ENCODE data around the gene TRAF7.

- TF ChIP-seq, protein P1, sequence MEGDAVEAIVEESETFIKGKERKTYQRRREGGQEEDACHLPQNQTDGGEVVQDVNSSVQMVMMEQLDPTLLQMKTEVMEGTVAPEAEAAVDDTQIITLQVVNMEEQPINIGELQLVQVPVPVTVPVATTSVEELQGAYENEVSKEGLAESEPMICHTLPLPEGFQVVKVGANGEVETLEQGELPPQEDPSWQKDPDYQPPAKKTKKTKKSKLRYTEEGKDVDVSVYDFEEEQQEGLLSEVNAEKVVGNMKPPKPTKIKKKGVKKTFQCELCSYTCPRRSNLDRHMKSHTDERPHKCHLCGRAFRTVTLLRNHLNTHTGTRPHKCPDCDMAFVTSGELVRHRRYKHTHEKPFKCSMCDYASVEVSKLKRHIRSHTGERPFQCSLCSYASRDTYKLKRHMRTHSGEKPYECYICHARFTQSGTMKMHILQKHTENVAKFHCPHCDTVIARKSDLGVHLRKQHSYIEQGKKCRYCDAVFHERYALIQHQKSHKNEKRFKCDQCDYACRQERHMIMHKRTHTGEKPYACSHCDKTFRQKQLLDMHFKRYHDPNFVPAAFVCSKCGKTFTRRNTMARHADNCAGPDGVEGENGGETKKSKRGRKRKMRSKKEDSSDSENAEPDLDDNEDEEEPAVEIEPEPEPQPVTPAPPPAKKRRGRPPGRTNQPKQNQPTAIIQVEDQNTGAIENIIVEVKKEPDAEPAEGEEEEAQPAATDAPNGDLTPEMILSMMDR (IDR thresholded peaks at IDR 0.05; ENCODE audit: low read depth, low read length, poor library complexity, severe bottlenecking), result no peak
- TF ChIP-seq EZH2phosphoT487 (IDR thresholded peaks at IDR 0.05; ENCODE audit: borderline replicate concordance, low read length), result no peak
These were observed 40.0 kb upstream of the TRAF7 start for GRCh38 chr16:2115591-2115973.
